IPS-18c (cell line): ENCODE results near the gene LRMDA.
"Not testable (repeated sequence)": the region's sequence is repeated elsewhere in the genome, so short reads cannot be mapped to it uniquely, and the experiment has no call there.

Experiments used
- H3K4me3 ChIP-seq: 2 replicates; pipeline ENCODE4 v1.7.0; 2013; ENCODE audit warnings: low read depth, mild to moderate bottlenecking, low read length, moderate library complexity; ENCODE audit not compliant: insufficient read depth
- H3K9me3 ChIP-seq: one replicate; pipeline ENCODE4 v1.6.1; 2013; ENCODE audit warnings: mild to moderate bottlenecking, low read length, moderate library complexity; ENCODE audit not compliant: control insufficient read depth, insufficient read depth

The LRMDA gene

GRCh38 chr10:75742355-75742754 is 310.9 kb downstream of the LRMDA start:
- H3K9me3 ChIP-seq: no peaks in the 10 kb centered on the region
- no peak overlapping the region for H3K4me3 ChIP-seq

- Histone ChIP-seq H3K4me3 (no peak overlapping the region), H3K9me3 (no peaks in the 10 kb centered on the region)
Measured at GRCh38 chr10:75743291-75743778, 311.9 kb downstream of the LRMDA start.

GRCh38 chr10:75744261-75744660 is 312.8 kb downstream of the LRMDA start:
- no peak overlapping the region for H3K4me3 ChIP-seq
- no peaks in the 10 kb centered on the region for H3K9me3 ChIP-seq

GRCh38 chr10:75746356-75746755 is 314.9 kb downstream of the LRMDA start:
- no peak overlapping the region for H3K4me3 ChIP-seq
- peaks cover 3% of the 10 kb centered on the region for H3K9me3 ChIP-seq

- H3K9me3 ChIP-seq, H3K4me3 ChIP-seq: not testable (repeated sequence)
Measured at GRCh38 chr10:75750093-75750875, 318.9 kb downstream of the LRMDA start.

- H3K4me3 ChIP-seq: no peak overlapping the region
- H3K9me3 ChIP-seq: peaks cover 6% of the 10 kb centered on the region
Measured at GRCh38 chr10:75751232-75751631, 319.8 kb downstream of the LRMDA start.

- Histone ChIP-seq H3K9me3 (peaks cover 6% of the 10 kb centered on the region), H3K4me3 (no peak overlapping the region)
Measured at GRCh38 chr10:75753621-75754020, 322.2 kb downstream of the LRMDA start.

- H3K9me3 ChIP-seq: peaks cover 6% of the 10 kb centered on the region
- no peak overlapping the region for H3K4me3 ChIP-seq
Measured at GRCh38 chr10:75754096-75754831, 322.8 kb downstream of the LRMDA start.

- Histone ChIP-seq H3K4me3 (no peak overlapping the region), H3K9me3 (peaks cover 6% of the 10 kb centered on the region)
Measured at GRCh38 chr10:75755528-75755927, 324.1 kb downstream of the LRMDA start.

- Histone ChIP-seq H3K9me3 (no peaks in the 10 kb centered on the region), H3K4me3 (no peak overlapping the region)
Measured at GRCh38 chr10:75761289-75761688, 329.9 kb downstream of the LRMDA start.

- H3K4me3 ChIP-seq: no peak overlapping the region
- H3K9me3 ChIP-seq: no peaks in the 10 kb centered on the region
Measured at GRCh38 chr10:75762431-75762802, 331.0 kb downstream of the LRMDA start.

- Histone ChIP-seq H3K4me3 (no peak overlapping the region), H3K9me3 (no peaks in the 10 kb centered on the region)
Measured at GRCh38 chr10:75763652-75764051, 332.2 kb downstream of the LRMDA start.

- H3K9me3 ChIP-seq: no peaks in the 10 kb centered on the region
- H3K4me3 ChIP-seq: no peak overlapping the region
Measured at GRCh38 chr10:75764974-75765788, 333.8 kb downstream of the LRMDA start.

- Histone ChIP-seq H3K9me3 (no peaks in the 10 kb centered on the region), H3K4me3 (no peak overlapping the region)
Measured at GRCh38 chr10:75765789-75766096, 334.3 kb downstream of the LRMDA start.

GRCh38 chr10:75766106-75766505 is 334.7 kb downstream of the LRMDA start:
- Histone ChIP-seq H3K4me3 (no peak overlapping the region), H3K9me3 (no peaks in the 10 kb centered on the region)

GRCh38 chr10:75766752-75767151 is 335.3 kb downstream of the LRMDA start:
- H3K4me3 ChIP-seq, H3K9me3 ChIP-seq: not testable (repeated sequence)

- Histone ChIP-seq H3K4me3 (no peak overlapping the region), H3K9me3 (no peaks in the 10 kb centered on the region)
Measured at GRCh38 chr10:75770626-75771081, 339.2 kb downstream of the LRMDA start.

GRCh38 chr10:75771606-75772005 is 340.2 kb downstream of the LRMDA start:
- H3K4me3 ChIP-seq: no peak overlapping the region
- H3K9me3 ChIP-seq: no peaks in the 10 kb centered on the region
